NCI-H82 treated with DMSO at 0.1 percent for 48 hours (cell line): ENCODE data around the gene LMF1.

Experiments
- DNase-seq: peaks from one replicate; lab custom pipeline; 2025; ENCODE audit not compliant: unreplicated experiment; lab: John Stamatoyannopoulos, UW

Gene LMF1

DNA sequence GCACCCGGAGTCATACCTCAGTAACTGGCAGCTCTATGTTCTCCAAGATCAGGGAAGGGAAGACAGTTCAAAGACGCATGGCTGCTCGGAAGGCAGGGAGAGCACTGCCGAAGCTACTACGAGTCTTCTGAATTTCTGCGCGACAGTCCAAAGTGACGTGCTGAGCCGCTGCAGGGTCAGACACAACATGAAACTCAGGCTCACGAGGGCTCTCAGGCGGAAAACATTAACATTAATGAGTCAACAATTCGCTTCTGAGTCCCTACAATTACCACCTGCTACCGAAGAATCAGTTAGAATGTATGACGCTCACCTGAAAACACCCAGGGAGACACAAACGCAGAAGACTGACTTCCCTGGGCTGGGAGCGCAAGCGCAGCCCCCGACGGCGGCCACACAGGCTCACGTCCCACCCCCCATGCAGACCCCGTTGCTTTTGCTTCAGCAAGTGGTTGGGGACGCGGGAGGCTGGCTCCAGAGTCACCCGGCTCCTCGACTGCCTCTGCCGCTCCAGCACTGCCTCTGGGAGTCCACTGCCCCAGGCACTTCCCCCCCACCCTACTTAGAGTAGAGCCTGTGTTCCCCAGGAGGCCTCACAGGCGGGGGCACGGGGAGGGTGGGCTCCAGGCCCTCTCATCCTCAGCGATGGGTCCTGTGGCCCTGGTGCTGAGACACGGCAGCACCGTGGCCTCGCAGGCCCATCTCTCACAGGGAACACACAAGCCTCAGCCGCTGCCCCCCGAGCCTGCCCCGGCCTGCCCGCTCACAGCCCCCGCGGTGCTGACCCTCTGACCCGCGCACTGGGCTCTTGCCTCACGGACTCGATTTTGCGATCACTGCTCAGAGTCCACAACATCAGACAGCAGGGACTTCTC is 38.9 kb downstream of the LMF1 start:
- DNase-seq: no peak

DNA sequence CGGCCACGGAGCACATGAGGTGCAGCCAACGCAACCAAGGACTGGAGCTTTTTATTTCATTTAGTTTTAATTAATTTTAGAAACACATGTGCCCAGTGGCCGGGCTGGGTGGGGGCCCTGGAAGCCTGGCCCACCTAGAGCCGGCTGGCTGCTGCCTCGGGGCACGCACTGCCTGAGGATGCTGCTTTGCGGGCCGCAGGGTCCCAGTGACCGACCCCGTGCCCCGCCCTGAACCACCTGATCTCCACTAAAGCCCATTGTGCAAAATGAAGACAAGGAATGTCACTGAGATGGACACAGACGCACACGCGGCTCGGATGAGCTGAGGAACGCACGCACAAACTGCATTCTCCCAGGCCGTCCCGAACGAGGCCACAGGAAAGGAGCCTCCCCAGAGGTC is 39.6 kb downstream of the LMF1 start:
- no peak for DNase-seq

DNA sequence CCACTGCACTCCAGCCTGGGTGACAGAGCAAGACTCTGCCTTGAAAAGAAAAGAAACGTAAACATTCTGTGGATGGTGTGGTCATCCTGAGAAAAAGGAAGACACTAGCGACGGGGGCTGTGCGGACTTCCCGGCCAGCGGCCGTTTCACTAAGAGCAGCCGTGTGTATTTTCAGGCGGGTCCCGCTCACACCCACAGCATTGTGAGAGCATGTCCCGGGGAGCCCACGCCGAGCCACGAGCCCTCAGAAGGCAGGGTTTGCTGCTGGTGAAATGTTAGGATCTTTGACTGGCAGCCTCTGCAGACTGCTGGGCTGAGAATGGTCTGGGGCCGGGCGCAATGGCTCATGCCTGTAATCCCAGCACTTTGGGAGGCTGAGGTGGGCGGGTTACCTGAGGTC is 40.3 kb downstream of the LMF1 start:
- no peak for DNase-seq

DNA sequence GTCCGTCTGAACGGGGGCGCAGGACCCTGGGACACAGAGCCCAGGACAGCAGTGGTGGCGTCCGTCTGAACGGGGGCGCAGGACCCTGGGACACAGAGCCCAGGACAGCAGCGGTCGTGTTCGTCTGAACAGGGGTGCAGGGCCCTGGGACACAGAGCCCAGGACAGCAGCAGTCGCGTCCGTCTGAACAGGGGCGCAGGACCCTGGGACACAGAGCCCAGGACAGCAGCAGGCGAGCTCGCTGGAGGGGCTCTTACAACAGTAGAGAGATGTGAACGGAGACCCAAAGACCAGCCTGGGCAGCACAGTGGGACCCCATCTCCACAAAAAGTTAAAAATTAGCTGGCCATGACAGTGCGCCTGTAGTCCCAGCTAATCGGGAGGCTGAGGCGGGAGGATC is 40.7 kb downstream of the LMF1 start:
- no peak for DNase-seq

DNA sequence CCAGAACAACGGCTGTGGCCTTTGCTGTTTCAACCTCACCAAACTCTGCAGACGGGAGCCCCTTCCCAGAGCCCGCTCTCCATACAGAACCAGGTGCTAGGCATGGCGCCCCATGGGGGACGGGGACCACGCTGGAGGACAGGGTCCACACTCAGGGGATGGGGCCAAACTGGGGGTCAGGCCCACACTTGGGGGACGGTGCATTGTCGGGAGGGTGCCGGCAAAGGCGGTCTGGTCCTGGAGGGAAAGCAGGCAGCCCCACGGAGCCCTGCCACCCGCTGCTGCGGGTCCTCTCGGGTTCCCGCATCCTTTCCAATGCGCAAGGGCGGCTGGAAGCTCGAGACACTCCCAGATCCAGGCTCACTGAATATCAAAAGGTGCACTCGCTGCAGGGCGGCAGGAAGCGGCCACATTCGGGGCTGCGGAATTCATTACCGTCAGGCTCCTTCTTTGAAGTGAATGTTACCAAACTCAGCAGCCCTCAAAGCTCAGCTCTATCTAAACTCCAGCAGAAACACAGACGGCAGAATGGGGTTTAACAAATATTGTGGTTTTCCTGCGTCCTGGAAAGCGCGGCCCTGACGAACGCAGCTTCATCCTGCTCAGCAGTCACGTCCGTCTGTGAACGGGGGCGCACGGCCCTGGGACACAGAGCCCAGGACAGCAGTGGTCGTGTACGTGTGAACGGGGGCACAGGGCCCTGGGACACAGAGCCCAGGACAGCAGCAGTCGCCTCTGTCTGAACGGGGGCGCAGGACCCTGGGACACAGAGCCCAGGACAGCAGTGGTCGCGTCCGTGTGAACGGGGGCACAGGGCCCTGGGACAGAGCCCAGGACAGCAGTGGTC is 41.3 kb downstream of the LMF1 start:
- no peak for DNase-seq

DNA sequence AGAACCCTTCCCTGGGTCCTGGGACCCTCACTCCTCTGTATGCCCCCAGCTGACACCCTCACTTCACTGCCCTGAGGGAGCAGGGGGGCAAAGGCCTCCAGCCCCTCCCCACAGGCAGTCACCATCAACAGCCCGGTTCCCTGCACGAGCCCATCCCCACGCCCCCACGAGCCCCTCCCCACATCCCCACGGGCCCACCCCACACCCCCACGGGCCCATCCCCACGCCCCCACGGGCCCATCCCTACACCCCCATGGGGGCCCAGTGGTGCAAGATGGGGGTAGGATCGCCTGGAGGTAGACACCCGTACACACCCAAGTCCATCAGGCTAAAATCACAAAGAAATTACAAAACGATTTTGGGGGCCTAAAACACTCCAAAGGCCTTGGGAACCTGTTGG is 42.3 kb downstream of the LMF1 start:
- no peak for DNase-seq

DNA sequence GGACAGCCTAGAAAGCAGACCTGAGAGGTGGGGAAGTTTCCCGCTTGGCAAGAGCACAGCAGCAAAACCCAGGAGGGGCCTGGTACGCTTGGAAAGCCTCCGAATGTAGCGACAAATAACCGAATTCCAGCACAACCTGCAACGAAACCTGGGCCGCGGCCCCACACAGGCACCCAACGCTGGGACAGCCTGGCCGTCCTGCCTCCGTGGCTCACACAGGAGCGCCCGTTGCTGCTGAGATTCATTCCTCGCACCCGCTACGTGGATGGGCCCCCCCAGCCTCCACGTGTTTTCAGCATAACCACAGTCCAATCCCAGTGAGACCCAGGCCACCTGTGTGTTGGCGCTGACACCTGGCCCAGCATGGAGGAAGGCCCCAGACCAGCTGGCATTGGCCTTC is 42.9 kb downstream of the LMF1 start:
- DNase-seq: no peak

DNA sequence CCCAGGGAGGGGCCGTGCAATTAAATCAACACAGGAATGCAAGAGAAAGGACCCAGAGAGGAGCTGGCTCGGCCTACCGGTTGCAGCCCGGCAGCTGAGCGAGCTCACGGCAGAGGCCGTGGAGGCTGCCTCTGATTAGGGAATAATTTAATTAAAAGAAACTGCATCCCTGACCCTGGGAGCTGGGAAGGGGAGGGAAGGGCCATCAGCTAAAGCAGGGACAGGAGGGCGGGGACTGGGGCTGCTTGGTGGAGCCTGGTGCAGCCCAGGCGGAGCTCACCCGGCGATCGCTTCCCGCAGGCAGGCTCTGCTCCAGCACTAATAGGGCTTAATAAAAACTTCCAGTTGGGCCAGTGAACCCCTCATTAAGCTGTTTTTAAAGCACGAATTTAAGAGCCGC is 43.4 kb downstream of the LMF1 start:
- DNase-seq: no peak

DNA sequence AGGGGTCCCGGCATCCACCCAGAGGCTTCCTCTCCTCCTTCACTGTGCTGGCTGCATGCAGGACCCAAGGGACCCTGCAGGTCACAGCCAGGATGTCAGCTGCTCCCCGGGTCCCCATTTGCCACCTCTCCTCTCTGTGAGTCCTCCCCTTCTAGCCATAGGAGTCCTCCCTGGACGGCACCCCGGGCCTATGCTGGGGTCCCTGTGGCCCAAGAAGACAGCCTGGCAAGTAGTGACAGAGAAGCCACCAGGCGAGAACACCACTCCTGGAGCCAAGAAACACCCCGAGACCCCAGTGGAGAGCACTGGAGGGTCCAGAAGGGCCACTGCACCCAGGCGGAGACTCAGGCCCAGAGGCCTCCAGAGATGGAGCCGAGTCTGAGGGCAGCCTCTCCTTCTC is 44.1 kb downstream of the LMF1 start:
- no peak for DNase-seq

DNA sequence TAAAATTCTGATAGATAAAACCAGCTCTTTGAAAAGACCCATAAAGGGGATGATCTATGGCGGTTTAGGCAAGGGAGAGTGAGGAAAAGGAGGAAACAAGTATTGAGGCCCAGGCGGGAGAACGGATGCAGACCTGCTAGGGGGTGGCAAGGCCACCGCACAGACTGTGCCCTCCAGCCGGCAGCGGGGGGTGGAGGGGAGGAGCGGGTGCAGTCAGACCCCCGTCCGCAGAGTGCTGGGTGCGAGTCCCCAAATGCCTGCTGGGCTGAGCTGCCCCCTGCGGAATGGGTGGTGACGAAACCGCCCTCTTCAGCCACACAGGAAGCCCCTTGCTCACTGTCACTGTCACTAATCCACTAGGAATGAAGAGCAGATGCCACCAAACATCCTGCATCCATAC is 46.0 kb downstream of the LMF1 start:
- no peak for DNase-seq

DNA sequence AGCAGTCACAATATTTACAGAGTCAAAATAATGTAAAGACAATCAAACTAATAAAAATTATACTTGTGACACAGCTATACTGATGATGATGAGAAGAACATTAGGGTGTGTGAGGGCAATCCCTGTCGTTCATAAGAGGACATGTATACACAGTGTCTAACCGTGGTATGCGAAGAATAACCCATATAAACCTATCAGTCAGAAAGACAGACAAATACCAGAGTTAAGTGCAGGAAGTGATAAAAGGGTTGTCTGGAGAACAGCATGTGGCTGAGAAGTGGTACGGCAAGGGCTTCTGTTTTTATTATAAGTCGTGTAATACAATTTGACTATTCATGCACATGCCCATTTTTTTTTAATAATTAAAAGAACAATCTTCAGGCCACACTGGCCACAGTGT is 46.7 kb downstream of the LMF1 start:
- DNase-seq: no peak

DNA sequence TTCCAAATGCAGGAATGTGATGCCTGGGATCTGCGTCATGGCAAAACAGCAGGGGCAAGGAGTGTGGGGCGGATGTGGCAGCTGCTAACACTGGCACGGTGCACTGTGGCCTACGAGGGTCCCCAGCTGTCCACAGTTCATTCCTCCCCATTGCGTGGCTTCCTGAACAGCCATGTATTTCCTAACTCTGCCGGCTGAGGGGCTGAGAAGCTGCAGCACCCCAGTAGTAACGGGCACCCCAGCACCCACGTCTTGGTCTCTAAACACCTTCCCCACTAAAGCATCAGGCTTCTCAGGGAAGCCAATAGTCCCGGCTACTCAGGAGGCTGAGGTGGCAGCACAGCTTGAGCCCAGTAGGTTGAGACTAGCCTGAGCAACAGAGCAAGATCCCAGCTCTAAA is 47.6 kb downstream of the LMF1 start:
- no peak for DNase-seq

DNA sequence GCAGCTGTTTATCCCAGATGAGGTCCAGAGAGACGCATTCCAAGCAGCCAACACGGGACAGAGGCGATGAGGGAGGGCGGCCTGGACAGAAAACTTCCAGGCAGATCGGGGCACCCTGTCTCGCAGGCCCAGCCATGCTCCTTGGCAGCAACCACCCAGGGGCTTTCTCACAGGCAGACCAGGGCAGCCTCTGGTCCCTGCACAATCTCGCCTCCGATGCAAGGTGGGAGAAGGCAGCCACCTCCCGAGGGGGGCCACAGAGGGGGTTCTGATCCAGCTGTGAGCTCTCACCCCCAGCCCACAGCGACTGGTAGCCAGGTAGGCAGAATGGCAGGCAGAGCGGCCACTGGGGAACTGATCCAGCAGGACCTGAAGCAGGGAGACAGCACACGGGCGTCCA is 48.7 kb downstream of the LMF1 start:
- DNase-seq: no peak

DNA sequence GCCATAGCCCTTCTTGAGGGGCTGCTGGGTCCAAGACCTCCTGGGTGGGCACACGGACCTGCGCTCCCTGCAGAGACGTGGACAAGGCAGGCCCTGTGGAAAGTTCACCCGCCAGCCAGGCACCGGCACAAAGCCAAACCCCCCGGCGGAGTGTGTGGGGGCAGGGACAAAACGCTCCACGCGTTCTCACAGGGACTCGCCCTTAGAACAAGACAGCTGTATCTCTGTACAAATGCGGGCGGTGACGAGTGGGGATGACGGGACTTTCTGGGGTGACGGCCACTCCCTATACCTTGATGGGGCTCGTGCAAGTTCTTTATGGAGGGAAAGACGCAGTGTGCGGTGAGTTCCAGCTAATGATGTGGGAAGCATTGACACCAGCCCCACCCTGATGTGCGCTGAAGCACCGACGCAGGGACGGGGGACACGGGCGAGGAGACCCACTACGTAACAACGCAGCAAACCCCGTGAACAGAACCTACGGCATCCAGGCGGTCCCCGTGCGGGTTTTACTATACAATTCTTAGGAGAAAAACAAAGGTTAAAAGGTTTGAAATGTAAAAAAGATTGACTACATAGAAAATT is 49.4 kb downstream of the LMF1 start:
- DNase-seq: no peak

DNA sequence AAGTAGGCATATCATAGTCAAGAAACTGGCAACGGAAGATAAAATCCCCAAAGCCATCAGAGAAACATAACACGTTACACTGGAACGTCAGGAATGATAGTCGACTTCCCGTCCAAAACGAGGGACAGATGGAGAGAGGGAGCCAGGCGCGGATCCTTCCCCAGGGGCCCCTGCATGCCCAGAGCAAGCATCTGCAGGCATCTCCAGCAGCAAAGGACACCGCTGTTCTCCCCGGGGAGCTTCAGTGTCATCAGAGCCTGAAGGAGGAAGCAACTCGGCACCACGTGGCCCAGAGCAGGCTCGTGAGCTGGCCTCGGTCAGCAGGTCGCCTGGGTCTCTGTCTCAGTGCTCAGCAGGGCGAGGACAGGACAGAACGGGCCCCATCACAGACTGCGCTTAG is 50.1 kb downstream of the LMF1 start:
- no peak for DNase-seq

DNA sequence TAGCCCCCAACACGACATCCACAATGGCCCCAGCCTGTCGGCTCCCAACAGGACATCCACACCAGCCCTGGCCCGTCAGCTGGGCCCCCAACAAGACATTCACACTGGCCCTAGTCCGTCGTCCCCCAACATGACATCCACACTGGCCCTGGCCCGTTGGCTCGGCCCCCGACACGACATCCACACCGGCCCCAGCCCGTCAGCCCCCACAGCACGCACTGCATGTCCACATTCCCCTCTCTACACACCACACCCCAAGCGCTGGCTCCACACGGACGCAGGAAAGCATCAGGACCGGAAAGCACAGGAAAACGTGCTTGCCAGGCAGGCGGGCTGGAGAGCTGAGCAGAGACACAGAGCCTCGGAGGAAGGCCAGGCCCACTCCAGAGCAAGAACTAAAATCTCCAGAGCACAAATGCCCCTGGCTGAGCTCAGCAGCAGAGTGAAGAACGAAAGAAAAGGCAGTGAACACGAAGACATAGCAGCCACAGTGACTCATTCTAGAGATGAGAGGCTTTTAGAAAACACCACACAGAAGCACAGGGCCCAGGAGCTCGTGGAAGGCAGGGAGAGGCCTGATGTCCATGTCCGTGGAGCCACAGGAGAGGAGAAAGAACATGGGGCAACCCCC is 50.6 kb downstream of the LMF1 start:
- DNase-seq: no peak

DNA sequence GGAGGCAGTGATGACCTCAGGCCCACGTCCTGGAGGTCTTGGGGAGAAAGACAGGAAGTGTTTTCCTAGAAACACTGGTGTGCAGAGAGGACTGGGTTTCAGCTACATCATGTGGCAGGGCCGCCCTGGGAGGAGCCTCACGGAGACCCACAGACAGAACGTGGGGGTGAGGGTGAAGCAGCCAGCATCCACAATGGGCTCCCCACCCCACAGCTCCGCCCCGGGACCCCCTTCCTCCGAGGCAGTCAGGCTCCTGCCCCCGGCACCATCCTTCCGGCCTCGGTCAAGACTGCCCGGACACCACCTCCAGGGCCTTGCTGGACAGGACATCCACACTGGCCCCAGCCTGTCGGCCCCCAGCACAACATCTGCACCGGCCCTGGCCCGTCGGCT is 51.1 kb downstream of the LMF1 start:
- no peak for DNase-seq

DNA sequence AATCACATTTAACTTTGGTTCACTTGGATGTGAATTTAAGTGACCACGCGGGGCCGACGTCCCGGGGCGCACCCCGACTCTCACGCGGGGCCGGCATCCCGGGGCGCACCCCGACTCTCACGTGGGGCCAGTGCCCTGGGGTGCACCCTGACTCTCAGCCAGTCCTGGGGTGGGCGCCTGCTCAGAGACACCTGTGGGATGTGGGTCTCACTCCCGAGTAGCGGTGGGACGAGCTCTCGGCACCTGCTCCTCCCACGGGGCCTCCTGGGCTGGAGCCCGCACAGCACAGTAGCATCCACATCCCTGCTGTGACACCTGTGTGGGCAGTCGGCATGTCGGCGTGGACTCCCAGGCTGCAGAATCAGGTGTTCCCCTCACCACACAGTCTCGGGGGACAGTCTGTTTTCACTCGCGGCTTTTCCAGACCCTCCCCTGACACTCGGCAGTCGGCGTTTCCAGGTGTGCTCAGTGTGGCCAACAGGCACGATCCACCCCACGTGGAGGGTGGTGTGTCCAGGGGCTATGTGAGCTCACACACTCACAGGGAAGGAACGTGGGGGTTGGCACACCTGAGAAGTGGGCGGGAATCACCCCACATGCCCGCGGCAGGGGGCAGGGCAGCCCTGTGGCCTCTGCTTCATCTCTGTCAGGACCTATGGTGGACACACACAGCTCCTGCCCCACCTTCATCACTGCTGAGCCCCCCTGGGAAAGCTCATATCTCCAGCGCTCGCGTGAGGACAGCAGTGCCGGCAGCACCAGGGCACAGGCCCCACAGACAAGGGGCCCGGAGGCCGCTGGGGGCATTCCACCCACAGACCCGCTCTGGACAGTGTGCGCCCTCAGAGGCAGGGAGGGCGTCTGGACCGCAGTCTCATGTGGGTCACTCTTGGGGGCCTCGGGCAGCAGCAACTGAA is 51.8 kb downstream of the LMF1 start:
- DNase-seq: no peak

DNA sequence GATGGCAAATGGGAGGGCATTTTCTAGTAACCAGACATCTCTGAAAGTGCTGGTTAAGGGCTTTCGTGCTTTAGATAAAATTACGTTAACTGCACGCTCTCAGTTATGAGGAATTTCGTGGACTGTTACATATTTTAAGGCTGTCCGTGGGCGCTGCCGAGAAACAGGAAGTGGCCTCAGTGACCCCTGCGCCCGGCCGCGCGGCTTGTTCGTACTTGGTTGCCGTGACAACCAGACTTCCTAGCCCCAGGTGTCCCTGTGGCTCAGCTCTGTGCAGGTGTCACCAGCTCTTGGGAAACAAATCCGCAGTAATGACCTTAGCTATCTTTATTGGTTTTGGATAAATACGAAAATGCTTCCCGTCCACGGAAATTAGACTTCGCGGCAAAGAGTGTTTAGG is 52.7 kb downstream of the LMF1 start:
- no peak for DNase-seq

DNA sequence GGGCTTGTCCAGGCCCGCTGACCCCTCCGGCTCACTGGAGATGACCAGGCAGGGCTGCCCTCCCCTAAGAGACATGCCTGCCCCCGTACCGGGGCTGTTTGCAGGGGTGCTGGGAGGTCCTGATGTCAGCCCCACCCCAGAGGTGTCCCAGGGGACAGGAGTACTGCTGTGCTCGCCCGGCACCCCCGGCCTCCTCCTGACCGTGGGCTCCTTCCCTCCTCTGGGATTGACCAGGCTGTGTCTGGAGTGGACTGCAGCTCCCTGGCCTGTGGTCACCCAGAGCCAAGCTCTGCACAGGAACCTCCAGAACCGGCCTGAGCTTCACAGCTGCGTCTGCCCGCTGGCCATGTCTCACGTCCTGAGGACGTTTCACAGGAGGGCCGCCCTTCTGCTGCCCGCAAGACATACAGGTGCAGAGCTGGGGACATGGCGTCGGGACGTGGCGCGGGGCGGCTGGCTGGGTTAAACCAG is 53.2 kb downstream of the LMF1 start:
- no peak for DNase-seq
